Right atrium auricular region (tissue), 2 donors: Measurements from ENCODE around the gene ZNF226. TPM values are rescaled to one million over a fixed set of nuclear protein-coding genes. Genes with fewer than 3 reads are reported as not detected.
"Not testable (repeated sequence)": the region's sequence is repeated elsewhere in the genome, so short reads cannot be mapped to it uniquely, and the experiment has no call there.

ENCODE experiments used
- DNase-seq: peaks from one replicate; pipeline ENCODE4 v3.0.0-alpha.2; 2019; ENCODE audit warnings: low spot score
- H3K27ac ChIP-seq, 2 donors: fragments of 200-600 bp; sonication (generic); 1 replicate in 1 of 2; 2 replicates in 1 of 2; pipeline ENCODE4 v1.5.1; 2016 to 2019
- H3K27me3 ChIP-seq, 2 donors: fragments of 200-600 bp; sonication (generic); one replicate each; pipeline versions ENCODE4 v1.5.1 to v1.6.0; 2017 to 2019
- H3K36me3 ChIP-seq: fragments of 200-600 bp; sonication (generic); one replicate; pipeline ENCODE4 v1.5.1; 2016
- H3K4me1 ChIP-seq, 2 donors: fragments of 200-600 bp; sonication (generic); one replicate each; pipeline versions ENCODE4 v1.5.1 to v1.6.0; 2017 to 2019
- H3K4me3 ChIP-seq, 2 donors: fragments of 200-600 bp; sonication (generic); 1 replicate in 1 of 2; 2 replicates in 1 of 2; pipeline ENCODE4 v1.5.1; 2017 to 2019; ENCODE audit warnings: mild to moderate bottlenecking in 1 of 2, moderate library complexity in 1 of 2
- H3K9me3 ChIP-seq, 2 donors: fragments of 200-600 bp; sonication (generic); one replicate each; pipeline ENCODE4 v1.5.1; 2019
- CTCF ChIP-seq, 2 donors: fragments of 200-600 bp; sonication (generic); IDR thresholded peaks; one replicate each; pipeline ENCODE4 v1.5.1; 2019; ENCODE audit warnings: antibody characterized with exemption in 2 of 2
- total RNA-seq, 2 donors: library from RNA; depleted of rRNA; stranded (reverse); fragments of >200 nt; gene quantifications; one replicate each; pipeline ENCODE4 v1.1.0, GENCODE V29; 2016

The ZNF226 gene
- total RNA-seq, 2 donors from 2014 or later = 11.5 to 17.1 TPM

GRCh38 chr19:44151491-44151890 is 13.4 kb upstream of the ZNF226 start:
- Histone ChIP-seq H3K36me3 (peaks cover 95% of the 10 kb centered on the region), H3K4me1 (no peaks in the 10 kb centered on the region), H3K27me3 (no peaks in the 10 kb centered on the region), H3K27ac (no peak overlapping the region), H3K9me3 (peaks cover 9 to 37% of the 10 kb centered on the region in 2 donors), H3K4me3 (no peak overlapping the region)
- no peak for DNase-seq
- TF ChIP-seq CTCF (IDR thresholded peaks at IDR 0.05) = no peak

GRCh38 chr19:44156475-44156874 is 8.4 kb upstream of the ZNF226 start:
- DNase-seq = no peak
- no peaks in the 10 kb centered on the region for H3K27me3 ChIP-seq
- H3K36me3 ChIP-seq = peaks cover 62% of the 10 kb centered on the region
- H3K4me3 ChIP-seq = no peak overlapping the region
- H3K27ac ChIP-seq = no peak overlapping the region
- no peaks in the 10 kb centered on the region for H3K4me1 ChIP-seq
- H3K9me3 ChIP-seq = peaks cover 22 to 72% of the 10 kb centered on the region in 2 donors
- no peak for TF ChIP-seq CTCF (IDR thresholded peaks at IDR 0.05)

- Histone ChIP-seq H3K27ac (no peak overlapping the region), H3K4me3 (no peak overlapping the region), H3K27me3 (no peaks in the 10 kb centered on the region), H3K4me1 (peaks cover 0 to 24% of the 10 kb centered on the region in 2 donors), H3K9me3 (peaks cover 0 to 21% of the 10 kb centered on the region in 2 donors), H3K36me3 (peaks cover 14% of the 10 kb centered on the region)
- no peak for DNase-seq
- TF ChIP-seq CTCF (IDR thresholded peaks at IDR 0.05) = no peak
These were observed 1.1 kb upstream of the ZNF226 start for GRCh38 chr19:44163789-44164188.

GRCh38 chr19:44164327-44164672 is 600 bp upstream of the ZNF226 start:
- no peak for TF ChIP-seq CTCF (IDR thresholded peaks at IDR 0.05)
- Histone ChIP-seq H3K27ac (peak overlapping the region; percentile 83 to 86), H3K4me3 (peak overlapping the region; percentile 75 to 76), H3K36me3 (peaks cover 18% of the 10 kb centered on the region), H3K4me1 (peaks cover 0 to 24% of the 10 kb centered on the region in 2 donors), H3K9me3 (peaks cover 0 to 18% of the 10 kb centered on the region in 2 donors), H3K27me3 (no peaks in the 10 kb centered on the region)
- DNase-seq = no peak

GRCh38 chr19:44170660-44171059 is 5.8 kb downstream of the ZNF226 start:
- H3K27ac ChIP-seq, H3K4me3 ChIP-seq, DNase-seq, H3K27me3 ChIP-seq: not testable (repeated sequence)
- peaks cover 0 to 15% of the 10 kb centered on the region in 2 donors for H3K4me1 ChIP-seq
- H3K9me3 ChIP-seq = peaks cover 2 to 53% of the 10 kb centered on the region in 2 donors
- peaks cover 82% of the 10 kb centered on the region for H3K36me3 ChIP-seq

GRCh38 chr19:44176590-44176989 is 11.7 kb downstream of the ZNF226 start:
- H3K4me1 ChIP-seq = no peaks in the 10 kb centered on the region
- H3K27me3 ChIP-seq = no peaks in the 10 kb centered on the region
- peaks cover 58% of the 10 kb centered on the region for H3K36me3 ChIP-seq
- peaks cover 4 to 89% of the 10 kb centered on the region in 2 donors for H3K9me3 ChIP-seq
- no peak overlapping the region for H3K27ac ChIP-seq
- no peak for DNase-seq
- TF ChIP-seq CTCF (IDR thresholded peaks at IDR 0.05) = no peak
- H3K4me3 ChIP-seq = no peak overlapping the region
